Panc1 (cell line): ENCODE measurements around the gene RALGPS1.

Experiments used
- CTCF ChIP-seq: fragments of 450-650 bp; IDR thresholded peaks from 2 replicates; pipeline ENCODE4 v1.5.1; 2017; ENCODE audit warnings: mild to moderate bottlenecking
- POLR2AphosphoS5 ChIP-seq: IDR thresholded peaks from 2 replicates; pipeline ENCODE4 v1.6.1; 2012; ENCODE audit warnings: mild to moderate bottlenecking, low read depth, low read length, moderate library complexity
- REST ChIP-seq, 2 experiments: IDR thresholded peaks; 2 replicates each; pipeline ENCODE4 v1.6.1; 2011 to 2012; ENCODE audit warnings: low read depth in 2 of 2, control low read depth in 1 of 2, low read length in 1 of 2, mild to moderate bottlenecking in 1 of 2, moderate library complexity in 1 of 2; ENCODE audit not compliant: insufficient read depth in 1 of 2
- TCF7L2 ChIP-seq: IDR thresholded peaks from 2 replicates; pipeline ENCODE4 v1.6.1; 2011; ENCODE audit warnings: mild to moderate bottlenecking, low read depth, low read length, inconsistent platforms

GRCh38 chr9:126992427-126992826 is 77.8 kb downstream of the RALGPS1 start:
- TF ChIP-seq CTCF = no peak
- no peak for TF ChIP-seq TCF7L2
- no peak for TF ChIP-seq REST (IDR thresholded peaks at IDR 0.05; ENCODE audit: insufficient read depth in 1 of 2, low read depth in 2 of 2, low read length in 1 of 2)
- no peak for TF ChIP-seq POLR2AphosphoS5
